ENCODE measurements around the gene CTRB2.

GRCh38 chr16:75243667-75244224 is 36.8 kb upstream of the CTRB2 start:
- TF ChIP-seq ZNF518A (tag by site-specific recombination; conservative IDR thresholded peaks at IDR 0.05; ENCODE audit: low read depth) (no peak), ZNF223 (tag by site-specific recombination; IDR thresholded peaks at IDR 0.05) (no peak), SCRT2 (tag by site-specific recombination; IDR thresholded peaks at IDR 0.05) (no peak), CTCF (tag by site-specific recombination; IDR thresholded peaks at IDR 0.05) (no peak), ZNF768 (tag by site-specific recombination; IDR thresholded peaks at IDR 0.05) (no peak), ZNF677 (tag by site-specific recombination; IDR thresholded peaks at IDR 0.05) (no peak), ZBTB11 (tag by site-specific recombination; conservative IDR thresholded peaks at IDR 0.05; ENCODE audit: low read depth) (no peak), ATF2 (tag by site-specific recombination; IDR thresholded peaks at IDR 0.05; ENCODE audit: low read depth) (no peak), ZNF140 (tag by site-specific recombination; IDR thresholded peaks at IDR 0.05) (no peak), ZIC2 (tag by site-specific recombination; IDR thresholded peaks at IDR 0.05) (no peak), ELK4 (IDR thresholded peaks at IDR 0.05; ENCODE audit: borderline replicate concordance, low read depth, low read length) (no peak), TSHZ1 (tag by site-specific recombination; IDR thresholded peaks at IDR 0.05; ENCODE audit: borderline replicate concordance) (no peak), ZBTB26 (tag by site-specific recombination; optimal IDR thresholded peaks at IDR 0.05) (no peak), TRIM28 (IDR thresholded peaks at IDR 0.05; ENCODE audit: borderline replicate concordance, low read length) (no peak)

Data from HEK293 (cell line).